SK-N-SH treated with all-trans-retinoic acid at 6 μM for 48 hours (cell line): ENCODE results near the gene GDAP1L1.

Experiments
- ATAC-seq: fragments of 200-7000 bp; cut with Tn5 transposase; 3 replicates; pipeline ENCODE4 v1.9.1; 2020; ENCODE audit warnings: mild to moderate bottlenecking, moderate library complexity
- ARNTL ChIP-seq: fragments of 450-650 bp; formaldehyde crosslinking; IDR thresholded peaks from 2 replicates; pipeline ENCODE4 v1.5.0; 2020; ENCODE audit warnings: low read depth, mild to moderate bottlenecking, moderate library complexity, borderline replicate concordance
- BACH2 ChIP-seq: fragments of 250-450 bp; sonication (Bioruptor Pico); IDR thresholded peaks from 2 replicates; pipeline ENCODE4 v1.9.0; 2021; ENCODE audit warnings: mild to moderate bottlenecking, borderline replicate concordance
- CSDC2 ChIP-seq: fragments of 250-450 bp; sonication (Bioruptor Pico); IDR thresholded peaks from 2 replicates; pipeline ENCODE4 v1.5.0; 2020; ENCODE audit warnings: mild to moderate bottlenecking, moderate library complexity
- ESRRG ChIP-seq: fragments of 250-450 bp; sonication (Bioruptor Pico); IDR thresholded peaks from 2 replicates; pipeline ENCODE4 v1.6.1; 2021; ENCODE audit warnings: mild to moderate bottlenecking
- GLIS3 ChIP-seq: fragments of 250-450 bp; sonication (Bioruptor Pico); IDR thresholded peaks from 2 replicates; pipeline ENCODE4 v1.5.0; 2020; ENCODE audit warnings: mild to moderate bottlenecking, moderate library complexity
- ISL1 ChIP-seq: fragments of 250-450 bp; sonication (Bioruptor Pico); IDR thresholded peaks from 2 replicates; pipeline ENCODE4 v2.1.2; 2022; ENCODE audit warnings: mild to moderate bottlenecking, moderate library complexity
- OSR1 ChIP-seq: fragments of 250-450 bp; sonication (Bioruptor Pico); IDR thresholded peaks from 2 replicates; pipeline ENCODE4 v1.8.0; 2022; ENCODE audit warnings: moderate library complexity, mild to moderate bottlenecking, inconsistent platforms
- PPARA ChIP-seq: fragments of 250-450 bp; sonication (Bioruptor Pico); IDR thresholded peaks from 2 replicates; pipeline ENCODE4 v1.5.0; 2020; ENCODE audit warnings: mild to moderate bottlenecking, borderline replicate concordance
- RARB ChIP-seq: fragments of 250-450 bp; sonication (Bioruptor Pico); IDR thresholded peaks from 2 replicates; pipeline ENCODE4 v1.8.0; 2021; ENCODE audit warnings: mild to moderate bottlenecking, moderate library complexity
- SNAI2 ChIP-seq: fragments of 250-450 bp; sonication (Bioruptor Pico); IDR thresholded peaks from 2 replicates; pipeline ENCODE4 v1.5.0; 2020; ENCODE audit warnings: mild to moderate bottlenecking, moderate library complexity
- TCF4 ChIP-seq: fragments of 250-450 bp; sonication (Bioruptor Pico); IDR thresholded peaks from 2 replicates; pipeline ENCODE4 v1.8.0; 2021; ENCODE audit warnings: mild to moderate bottlenecking, moderate library complexity, borderline replicate concordance
- TOX ChIP-seq: fragments of 250-450 bp; sonication (Bioruptor Pico); IDR thresholded peaks from 2 replicates; pipeline ENCODE4 v1.8.0; 2021; ENCODE audit warnings: mild to moderate bottlenecking, moderate library complexity, borderline replicate concordance
- ZC3H10 ChIP-seq: fragments of 250-450 bp; sonication (Bioruptor Pico); IDR thresholded peaks from 2 replicates; pipeline ENCODE4 v1.5.1; 2021; ENCODE audit warnings: mild to moderate bottlenecking, moderate library complexity
- ZFP30 ChIP-seq: fragments of 450-650 bp; formaldehyde crosslinking; IDR thresholded peaks from 2 replicates; pipeline ENCODE4 v1.5.0; 2022; ENCODE audit warnings: mild to moderate bottlenecking, moderate library complexity
- ZNF70 ChIP-seq: fragments of 450-650 bp; formaldehyde crosslinking; IDR thresholded peaks from 2 replicates; pipeline ENCODE4 v1.5.0; 2020; ENCODE audit warnings: mild to moderate bottlenecking, moderate library complexity
- TF ChIP-seq, protein P1 (sequence below): fragments of 250-450 bp; sonication (Bioruptor Pico); IDR thresholded peaks from 2 replicates; pipeline ENCODE4 v1.8.0; 2021; ENCODE audit warnings: low read depth, mild to moderate bottlenecking, moderate library complexity, borderline replicate concordance
- TF ChIP-seq, protein P2 (sequence below): fragments of 250-450 bp; sonication (Bioruptor Pico); IDR thresholded peaks from 2 replicates; pipeline ENCODE4 v1.5.0; 2020; ENCODE audit warnings: mild to moderate bottlenecking, moderate library complexity
- TF ChIP-seq, protein P3 (sequence below): fragments of 250-450 bp; sonication (Bioruptor Pico); IDR thresholded peaks from 2 replicates; pipeline ENCODE4 v1.8.0; 2020; ENCODE audit warnings: mild to moderate bottlenecking, moderate library complexity, borderline replicate concordance
- TF ChIP-seq, protein P4 (sequence below): fragments of 250-450 bp; sonication (Bioruptor Pico); IDR thresholded peaks from 2 replicates; pipeline ENCODE4 v1.5.1; 2021; ENCODE audit warnings: mild to moderate bottlenecking, moderate library complexity
- TF ChIP-seq, protein P5 (sequence below): fragments of 250-450 bp; sonication (Bioruptor Pico); IDR thresholded peaks from 2 replicates; pipeline ENCODE4 v1.5.1; 2020; ENCODE audit warnings: low read depth, mild to moderate bottlenecking, moderate library complexity

Gene GDAP1L1

DNA sequence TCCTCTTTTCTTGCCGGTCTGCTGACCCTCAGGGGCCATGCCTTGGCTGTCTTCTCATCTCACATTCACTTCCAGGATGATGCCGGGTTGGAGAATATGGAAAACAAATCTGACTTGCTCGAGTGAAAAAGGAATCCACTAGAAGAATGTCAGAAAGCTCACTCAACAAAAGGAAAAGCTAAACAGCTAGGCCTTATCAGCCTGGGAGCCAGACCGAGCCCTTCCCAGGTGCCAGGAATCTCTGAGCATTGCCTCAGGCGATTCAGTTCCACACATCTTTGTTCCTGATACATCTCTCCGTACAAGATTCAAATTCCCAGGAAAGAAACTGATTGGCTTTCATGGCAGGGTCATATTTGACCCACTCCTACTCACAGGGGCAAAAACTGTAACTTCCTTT, 27.3 kb upstream of the GDAP1L1 start:
- TF ChIP-seq ZNF70, result no peak
- no peak for TF ChIP-seq ISL1 (CRISPR knock-in tag)
- no peak for TF ChIP-seq ZC3H10
- no peak for ATAC-seq

DNA sequence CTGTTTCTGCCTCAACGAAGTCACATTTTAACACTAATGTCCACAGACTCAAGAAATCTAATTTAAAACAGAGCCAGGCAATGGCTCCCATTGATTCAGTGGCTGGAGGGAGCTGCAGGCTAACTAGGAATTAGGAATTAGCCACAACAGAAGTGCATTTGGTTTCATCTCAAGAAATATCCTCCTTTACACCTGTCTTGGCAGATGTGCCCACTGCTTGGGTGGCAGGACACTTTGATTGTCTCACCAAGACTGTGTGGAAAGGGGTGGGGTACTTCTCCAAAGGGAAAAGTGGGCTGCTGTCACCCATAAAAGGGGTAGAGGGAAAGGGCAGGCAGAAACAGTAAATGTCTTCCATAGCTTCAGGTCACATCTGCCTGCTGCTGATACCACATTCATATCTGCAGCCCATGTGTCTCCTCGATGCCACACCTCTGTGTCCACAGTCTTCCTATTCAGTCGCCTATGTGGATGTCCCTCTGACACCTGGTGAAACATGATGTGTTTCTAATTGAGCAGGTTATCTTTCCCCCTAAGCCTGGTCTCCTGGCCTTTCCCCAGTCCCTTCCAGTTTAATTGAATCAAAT, 25.6 kb upstream of the GDAP1L1 start:
- ATAC-seq, result no peak
- no peak for TF ChIP-seq CSDC2 (CRISPR knock-in tag)
- TF ChIP-seq, protein P1, sequence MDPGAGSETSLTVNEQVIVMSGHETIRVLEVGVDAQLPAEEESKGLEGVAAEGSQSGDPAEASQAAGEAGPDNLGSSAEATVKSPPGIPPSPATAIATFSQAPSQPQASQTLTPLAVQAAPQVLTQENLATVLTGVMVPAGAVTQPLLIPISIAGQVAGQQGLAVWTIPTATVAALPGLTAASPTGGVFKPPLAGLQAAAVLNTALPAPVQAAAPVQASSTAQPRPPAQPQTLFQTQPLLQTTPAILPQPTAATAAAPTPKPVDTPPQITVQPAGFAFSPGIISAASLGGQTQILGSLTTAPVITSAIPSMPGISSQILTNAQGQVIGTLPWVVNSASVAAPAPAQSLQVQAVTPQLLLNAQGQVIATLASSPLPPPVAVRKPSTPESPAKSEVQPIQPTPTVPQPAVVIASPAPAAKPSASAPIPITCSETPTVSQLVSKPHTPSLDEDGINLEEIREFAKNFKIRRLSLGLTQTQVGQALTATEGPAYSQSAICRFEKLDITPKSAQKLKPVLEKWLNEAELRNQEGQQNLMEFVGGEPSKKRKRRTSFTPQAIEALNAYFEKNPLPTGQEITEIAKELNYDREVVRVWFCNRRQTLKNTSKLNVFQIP (CRISPR knock-in tag), result no peak
- TF ChIP-seq OSR1, result no peak
- TF ChIP-seq ZFP30 (CRISPR knock-in tag), result no peak
- TF ChIP-seq ZNF70, result peak; percentile 94
- TF ChIP-seq, protein P2, sequence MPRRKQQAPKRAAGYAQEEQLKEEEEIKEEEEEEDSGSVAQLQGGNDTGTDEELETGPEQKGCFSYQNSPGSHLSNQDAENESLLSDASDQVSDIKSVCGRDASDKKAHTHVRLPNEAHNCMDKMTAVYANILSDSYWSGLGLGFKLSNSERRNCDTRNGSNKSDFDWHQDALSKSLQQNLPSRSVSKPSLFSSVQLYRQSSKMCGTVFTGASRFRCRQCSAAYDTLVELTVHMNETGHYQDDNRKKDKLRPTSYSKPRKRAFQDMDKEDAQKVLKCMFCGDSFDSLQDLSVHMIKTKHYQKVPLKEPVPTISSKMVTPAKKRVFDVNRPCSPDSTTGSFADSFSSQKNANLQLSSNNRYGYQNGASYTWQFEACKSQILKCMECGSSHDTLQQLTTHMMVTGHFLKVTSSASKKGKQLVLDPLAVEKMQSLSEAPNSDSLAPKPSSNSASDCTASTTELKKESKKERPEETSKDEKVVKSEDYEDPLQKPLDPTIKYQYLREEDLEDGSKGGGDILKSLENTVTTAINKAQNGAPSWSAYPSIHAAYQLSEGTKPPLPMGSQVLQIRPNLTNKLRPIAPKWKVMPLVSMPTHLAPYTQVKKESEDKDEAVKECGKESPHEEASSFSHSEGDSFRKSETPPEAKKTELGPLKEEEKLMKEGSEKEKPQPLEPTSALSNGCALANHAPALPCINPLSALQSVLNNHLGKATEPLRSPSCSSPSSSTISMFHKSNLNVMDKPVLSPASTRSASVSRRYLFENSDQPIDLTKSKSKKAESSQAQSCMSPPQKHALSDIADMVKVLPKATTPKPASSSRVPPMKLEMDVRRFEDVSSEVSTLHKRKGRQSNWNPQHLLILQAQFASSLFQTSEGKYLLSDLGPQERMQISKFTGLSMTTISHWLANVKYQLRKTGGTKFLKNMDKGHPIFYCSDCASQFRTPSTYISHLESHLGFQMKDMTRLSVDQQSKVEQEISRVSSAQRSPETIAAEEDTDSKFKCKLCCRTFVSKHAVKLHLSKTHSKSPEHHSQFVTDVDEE (CRISPR knock-in tag), result no peak
- no peak for TF ChIP-seq SNAI2 (CRISPR knock-in tag)

DNA sequence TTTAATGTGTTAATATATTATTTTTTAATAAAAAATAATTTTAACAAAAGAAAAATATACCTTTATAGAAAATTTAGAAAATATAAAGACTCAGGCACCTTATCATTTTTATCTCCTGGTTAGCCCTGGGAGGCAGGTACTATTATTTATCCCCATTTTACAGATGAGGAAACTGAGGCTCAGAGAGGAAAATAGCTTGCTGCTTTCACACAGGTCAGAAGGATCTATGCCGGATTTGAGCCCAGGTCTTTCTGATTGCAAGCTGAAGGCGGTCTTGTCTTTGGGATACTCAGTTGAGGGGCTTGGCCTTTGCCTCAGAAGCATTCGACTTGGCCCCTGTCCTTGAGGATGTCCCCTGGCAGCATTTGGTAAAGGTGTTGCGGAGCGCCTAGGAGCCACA, 25.1 kb upstream of the GDAP1L1 start:
- no peak for ATAC-seq
- TF ChIP-seq RARB (CRISPR knock-in tag), result no peak
- TF ChIP-seq CSDC2 (CRISPR knock-in tag), result no peak
- no peak for TF ChIP-seq OSR1
- TF ChIP-seq BACH2 (CRISPR knock-in tag), result no peak
- TF ChIP-seq ZNF70, result no peak
- no peak for TF ChIP-seq PPARA (CRISPR knock-in tag)
- no peak for TF ChIP-seq SNAI2 (CRISPR knock-in tag)
- no peak for TF ChIP-seq TCF4
- TF ChIP-seq ESRRG, result no peak
- no peak for TF ChIP-seq TOX (CRISPR knock-in tag)
- TF ChIP-seq ISL1 (CRISPR knock-in tag), result no peak

DNA sequence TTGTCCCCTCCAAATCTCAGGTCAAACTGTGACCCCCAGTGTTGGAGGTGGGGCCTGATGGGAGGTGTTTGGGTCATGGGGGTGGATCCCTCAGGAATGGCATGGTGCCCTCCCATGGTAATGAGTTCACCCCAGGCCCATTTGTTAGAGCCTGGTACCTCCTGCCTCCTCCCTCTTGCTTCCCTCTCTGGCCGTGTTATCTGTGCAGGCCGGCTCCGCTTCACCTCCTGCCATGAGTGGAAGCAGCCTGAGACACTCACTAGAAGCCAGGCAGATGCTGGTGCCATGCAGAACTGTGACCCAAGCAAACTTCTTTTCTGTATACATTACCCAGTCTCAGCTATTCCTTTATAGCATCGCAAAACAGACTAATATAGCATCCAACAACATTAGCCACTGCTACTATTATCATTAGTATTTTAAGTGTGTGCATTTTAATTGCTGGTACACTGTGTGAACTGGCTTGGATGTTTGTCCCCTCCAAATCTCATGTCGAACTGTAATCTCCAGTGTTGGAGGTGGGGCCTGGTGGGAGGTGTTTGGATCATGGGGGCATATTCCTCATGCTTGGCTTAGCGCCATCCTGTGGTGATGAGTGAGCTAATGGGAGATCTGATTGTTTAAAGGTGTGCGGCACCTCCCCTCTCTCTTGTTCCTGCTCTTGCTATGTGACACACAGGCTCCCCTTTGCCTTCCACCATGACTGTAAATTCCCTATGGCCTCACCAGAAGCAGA, 24.3 kb upstream of the GDAP1L1 start:
- ATAC-seq, result no peak; the same call in 2 of the 3 replicates
- TF ChIP-seq, protein P3, sequence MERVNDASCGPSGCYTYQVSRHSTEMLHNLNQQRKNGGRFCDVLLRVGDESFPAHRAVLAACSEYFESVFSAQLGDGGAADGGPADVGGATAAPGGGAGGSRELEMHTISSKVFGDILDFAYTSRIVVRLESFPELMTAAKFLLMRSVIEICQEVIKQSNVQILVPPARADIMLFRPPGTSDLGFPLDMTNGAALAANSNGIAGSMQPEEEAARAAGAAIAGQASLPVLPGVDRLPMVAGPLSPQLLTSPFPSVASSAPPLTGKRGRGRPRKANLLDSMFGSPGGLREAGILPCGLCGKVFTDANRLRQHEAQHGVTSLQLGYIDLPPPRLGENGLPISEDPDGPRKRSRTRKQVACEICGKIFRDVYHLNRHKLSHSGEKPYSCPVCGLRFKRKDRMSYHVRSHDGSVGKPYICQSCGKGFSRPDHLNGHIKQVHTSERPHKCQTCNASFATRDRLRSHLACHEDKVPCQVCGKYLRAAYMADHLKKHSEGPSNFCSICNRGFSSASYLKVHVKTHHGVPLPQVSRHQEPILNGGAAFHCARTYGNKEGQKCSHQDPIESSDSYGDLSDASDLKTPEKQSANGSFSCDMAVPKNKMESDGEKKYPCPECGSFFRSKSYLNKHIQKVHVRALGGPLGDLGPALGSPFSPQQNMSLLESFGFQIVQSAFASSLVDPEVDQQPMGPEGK, result no peak
- TF ChIP-seq ARNTL, result no peak
- no peak for TF ChIP-seq GLIS3
- TF ChIP-seq, protein P1 (CRISPR knock-in tag), result no peak
- no peak for TF ChIP-seq CSDC2 (CRISPR knock-in tag)
- no peak for TF ChIP-seq ZNF70
- TF ChIP-seq ESRRG, result no peak
- no peak for TF ChIP-seq OSR1
- TF ChIP-seq, protein P4, sequence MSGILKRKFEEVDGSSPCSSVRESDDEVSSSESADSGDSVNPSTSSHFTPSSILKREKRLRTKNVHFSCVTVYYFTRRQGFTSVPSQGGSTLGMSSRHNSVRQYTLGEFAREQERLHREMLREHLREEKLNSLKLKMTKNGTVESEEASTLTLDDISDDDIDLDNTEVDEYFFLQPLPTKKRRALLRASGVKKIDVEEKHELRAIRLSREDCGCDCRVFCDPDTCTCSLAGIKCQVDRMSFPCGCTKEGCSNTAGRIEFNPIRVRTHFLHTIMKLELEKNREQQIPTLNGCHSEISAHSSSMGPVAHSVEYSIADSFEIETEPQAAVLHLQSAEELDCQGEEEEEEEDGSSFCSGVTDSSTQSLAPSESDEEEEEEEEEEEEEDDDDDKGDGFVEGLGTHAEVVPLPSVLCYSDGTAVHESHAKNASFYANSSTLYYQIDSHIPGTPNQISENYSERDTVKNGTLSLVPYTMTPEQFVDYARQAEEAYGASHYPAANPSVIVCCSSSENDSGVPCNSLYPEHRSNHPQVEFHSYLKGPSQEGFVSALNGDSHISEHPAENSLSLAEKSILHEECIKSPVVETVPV (CRISPR knock-in tag), result no peak
- no peak for TF ChIP-seq TCF4
- TF ChIP-seq ZFP30 (CRISPR knock-in tag), result no peak
- no peak for TF ChIP-seq SNAI2 (CRISPR knock-in tag)
- TF ChIP-seq PPARA (CRISPR knock-in tag), result no peak
- TF ChIP-seq, protein P5, sequence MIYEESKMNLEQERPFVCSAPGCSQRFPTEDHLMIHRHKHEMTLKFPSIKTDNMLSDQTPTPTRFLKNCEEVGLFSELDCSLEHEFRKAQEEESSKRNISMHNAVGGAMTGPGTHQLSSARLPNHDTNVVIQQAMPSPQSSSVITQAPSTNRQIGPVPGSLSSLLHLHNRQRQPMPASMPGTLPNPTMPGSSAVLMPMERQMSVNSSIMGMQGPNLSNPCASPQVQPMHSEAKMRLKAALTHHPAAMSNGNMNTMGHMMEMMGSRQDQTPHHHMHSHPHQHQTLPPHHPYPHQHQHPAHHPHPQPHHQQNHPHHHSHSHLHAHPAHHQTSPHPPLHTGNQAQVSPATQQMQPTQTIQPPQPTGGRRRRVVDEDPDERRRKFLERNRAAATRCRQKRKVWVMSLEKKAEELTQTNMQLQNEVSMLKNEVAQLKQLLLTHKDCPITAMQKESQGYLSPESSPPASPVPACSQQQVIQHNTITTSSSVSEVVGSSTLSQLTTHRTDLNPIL, result no peak
- TF ChIP-seq, protein P2 (CRISPR knock-in tag), result no peak
- no peak for TF ChIP-seq RARB (CRISPR knock-in tag)
